CD4-positive, alpha-beta T cell (primary cell): ENCODE data around the gene KCND3. TPM values are rescaled to one million over a fixed set of nuclear protein-coding genes. Genes with fewer than 3 reads are reported as not detected.

ENCODE experiments used
- ATAC-seq: fragments of 200-7000 bp; cut with Tn5 transposase; one replicate; pipeline ENCODE4 v1.10.0; 2022; ENCODE audit warnings: mild to moderate bottlenecking; ENCODE audit not compliant: poor library complexity
- CTCF ChIA-PET: fragments of 350-600 bp; sonication (Branson Sonifier 250); formaldehyde crosslinking; loops from one replicate; lab custom pipeline; 2021; ENCODE audit warnings: antibody characterized with exemption, inconsistent platforms; lab: Charles Lee
- POLR2A ChIA-PET: fragments of 350-600 bp; sonication (Branson Sonifier 250); formaldehyde crosslinking; loops from one replicate; lab custom pipeline; 2021; ENCODE audit warnings: antibody characterized with exemption, inconsistent platforms; lab: Charles Lee
- DNase-seq, 14 experiments: peaks; one replicate each; pipeline ENCODE4 v3.0.0-alpha.2; 2013 to 2020; ENCODE audit warnings: mixed read lengths in 2 of 14
- H3K27ac ChIP-seq, 2 donors: one replicate each; pipeline versions ENCODE4 v1.5.1 to v1.7.0; 2013; ENCODE audit warnings: low read length in 2 of 2, low read depth in 1 of 2, mild to moderate bottlenecking in 1 of 2
- H3K27me3 ChIP-seq, 2 experiments: 1 replicate in 1 of 2; 2 replicates in 1 of 2; pipeline versions ENCODE4 v1.6.1 to v1.7.0; 2013; ENCODE audit warnings: low read length in 2 of 2, control low read depth in 1 of 2, mild to moderate bottlenecking in 1 of 2, moderate library complexity in 1 of 2; ENCODE audit not compliant: insufficient read depth in 2 of 2, control insufficient read depth in 1 of 2
- H3K36me3 ChIP-seq: one replicate; pipeline ENCODE4 v1.6.1; 2013; ENCODE audit warnings: low read length, control low read depth; ENCODE audit not compliant: insufficient read depth
- H3K4me1 ChIP-seq: one replicate; pipeline ENCODE4 v1.6.1; 2013; ENCODE audit warnings: low read length, control low read depth; ENCODE audit not compliant: insufficient read depth
- H3K4me3 ChIP-seq: one replicate; pipeline ENCODE4 v1.5.1; 2013; ENCODE audit warnings: mild to moderate bottlenecking, low read length, moderate library complexity
- H3K9me3 ChIP-seq, 2 experiments: 1 replicate in 1 of 2; 2 replicates in 1 of 2; pipeline versions ENCODE4 v1.6.1 to v1.7.0; 2013; ENCODE audit warnings: low read length in 2 of 2, mild to moderate bottlenecking in 2 of 2, control low read depth in 1 of 2, moderate library complexity in 1 of 2; ENCODE audit not compliant: control insufficient read depth in 1 of 2, insufficient read depth in 1 of 2
- H3K27ac Mint-ChIP-seq: one replicate; pipeline ENCODE4 v1.8.0; 2020; ENCODE audit warnings: mixed read lengths
- H3K27me3 Mint-ChIP-seq: one replicate; pipeline ENCODE4 v1.8.0; 2021; ENCODE audit warnings: mixed read lengths
- H3K36me3 Mint-ChIP-seq: one replicate; pipeline ENCODE4 v1.8.0; 2021; ENCODE audit warnings: low read depth, mixed read lengths
- H3K4me1 Mint-ChIP-seq: one replicate; pipeline ENCODE4 v1.8.0; 2021; ENCODE audit warnings: low read depth, mixed read lengths
- H3K4me3 Mint-ChIP-seq: one replicate; pipeline ENCODE4 v1.8.0; 2020; ENCODE audit warnings: mild to moderate bottlenecking, mixed read lengths
- H3K9me3 Mint-ChIP-seq: one replicate; pipeline ENCODE4 v1.8.0; 2020; ENCODE audit warnings: mixed read lengths
- intact Hi-C, 2 experiments: fragments of 100-400 bp; cut with DNase I in 1 of 2; cut with micrococcal nuclease in 1 of 2; formaldehyde crosslinking; loops; one replicate each; pipeline versions ENCODE4 v1.15.1 to v1.9.0; 2023 to 2025; cut with DNase I, micrococcal nuclease
- total RNA-seq, 174 experiments: library from RNA in 2 of 174; stranded (reverse) in 2 of 174; gene quantifications; one replicate each; pipeline ENCODE4 v1.2.3 and lab custom pipeline; 2021 to 2026
- TF ChIP-seq, protein P1 (sequence below): fragments of 200-600 bp; IDR thresholded peaks from one replicate; pipeline ENCODE4 v1.8.0; 2022; ENCODE audit warnings: antibody characterized with exemption, mild to moderate bottlenecking

Gene KCND3
- total RNA-seq, 2 experiments from 2014 or later: 0.05 TPM; not detected in 1

- TF ChIP-seq, protein P1, sequence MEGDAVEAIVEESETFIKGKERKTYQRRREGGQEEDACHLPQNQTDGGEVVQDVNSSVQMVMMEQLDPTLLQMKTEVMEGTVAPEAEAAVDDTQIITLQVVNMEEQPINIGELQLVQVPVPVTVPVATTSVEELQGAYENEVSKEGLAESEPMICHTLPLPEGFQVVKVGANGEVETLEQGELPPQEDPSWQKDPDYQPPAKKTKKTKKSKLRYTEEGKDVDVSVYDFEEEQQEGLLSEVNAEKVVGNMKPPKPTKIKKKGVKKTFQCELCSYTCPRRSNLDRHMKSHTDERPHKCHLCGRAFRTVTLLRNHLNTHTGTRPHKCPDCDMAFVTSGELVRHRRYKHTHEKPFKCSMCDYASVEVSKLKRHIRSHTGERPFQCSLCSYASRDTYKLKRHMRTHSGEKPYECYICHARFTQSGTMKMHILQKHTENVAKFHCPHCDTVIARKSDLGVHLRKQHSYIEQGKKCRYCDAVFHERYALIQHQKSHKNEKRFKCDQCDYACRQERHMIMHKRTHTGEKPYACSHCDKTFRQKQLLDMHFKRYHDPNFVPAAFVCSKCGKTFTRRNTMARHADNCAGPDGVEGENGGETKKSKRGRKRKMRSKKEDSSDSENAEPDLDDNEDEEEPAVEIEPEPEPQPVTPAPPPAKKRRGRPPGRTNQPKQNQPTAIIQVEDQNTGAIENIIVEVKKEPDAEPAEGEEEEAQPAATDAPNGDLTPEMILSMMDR: no peak
- ATAC-seq (no peak), DNase-seq (no peak)
- Mint-ChIP-seq H3K4me1 (no peaks in the 10 kb centered on the region), H3K9me3 (no peaks in the 10 kb centered on the region), H3K4me3 (no peak overlapping the region), H3K27me3 (peaks cover 70% of the 10 kb centered on the region), H3K36me3 (no peaks in the 10 kb centered on the region), H3K27ac (no peak overlapping the region)
- no peak overlapping the region for H3K4me3 ChIP-seq
- no peaks in the 10 kb centered on the region for H3K36me3 ChIP-seq
- ChIA-PET CTCF (no interaction called here), POLR2A (no interaction called here)
- H3K9me3 ChIP-seq: peaks cover 0 to 12% of the 10 kb centered on the region in 2 experiments
- H3K4me1 ChIP-seq: no peaks in the 10 kb centered on the region
- no peak overlapping the region for H3K27ac ChIP-seq
- intact Hi-C loops: no loop called here
- H3K27me3 ChIP-seq: peaks cover 23 to 30% of the 10 kb centered on the region in 2 experiments
Measured at GRCh38 chr1:111981090-111981489, 8.4 kb downstream of the KCND3 start.

DNA sequence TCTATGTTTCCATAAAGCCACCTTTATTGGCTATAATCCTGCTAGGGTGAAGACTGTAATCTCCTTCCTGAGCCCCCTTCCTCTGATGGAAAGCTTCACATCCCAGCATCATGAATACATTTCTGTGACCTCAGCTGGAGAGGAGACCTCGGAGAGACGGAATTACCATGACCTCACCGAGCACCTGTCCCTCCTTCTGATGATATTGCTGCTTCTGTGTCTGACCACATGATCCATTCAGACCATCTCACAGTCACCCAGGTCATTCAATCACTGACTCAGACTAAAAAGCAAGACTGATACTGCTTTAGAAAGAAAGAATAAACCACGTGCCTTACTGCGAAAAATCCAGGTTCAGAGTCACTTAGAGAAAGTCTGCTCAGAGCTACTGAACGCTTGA is 8.8 kb downstream of the KCND3 start:
- DNase-seq (no peak), ATAC-seq (no peak)
- Histone ChIP-seq H3K4me1 (no peaks in the 10 kb centered on the region), H3K4me3 (no peak overlapping the region), H3K27ac (no peak overlapping the region), H3K27me3 (peaks cover 23 to 32% of the 10 kb centered on the region in 2 experiments), H3K36me3 (no peaks in the 10 kb centered on the region), H3K9me3 (peaks cover 0 to 12% of the 10 kb centered on the region in 2 experiments)
- ChIA-PET POLR2A (no interaction called here), CTCF (no interaction called here)
- intact Hi-C loops: no loop called here
- H3K27ac Mint-ChIP-seq: no peak overlapping the region
- no peaks in the 10 kb centered on the region for H3K36me3 Mint-ChIP-seq
- peaks cover 70% of the 10 kb centered on the region for H3K27me3 Mint-ChIP-seq
- TF ChIP-seq, protein P1: no peak
- H3K4me1 Mint-ChIP-seq: no peaks in the 10 kb centered on the region
- H3K9me3 Mint-ChIP-seq: no peaks in the 10 kb centered on the region
- no peak overlapping the region for H3K4me3 Mint-ChIP-seq

DNA sequence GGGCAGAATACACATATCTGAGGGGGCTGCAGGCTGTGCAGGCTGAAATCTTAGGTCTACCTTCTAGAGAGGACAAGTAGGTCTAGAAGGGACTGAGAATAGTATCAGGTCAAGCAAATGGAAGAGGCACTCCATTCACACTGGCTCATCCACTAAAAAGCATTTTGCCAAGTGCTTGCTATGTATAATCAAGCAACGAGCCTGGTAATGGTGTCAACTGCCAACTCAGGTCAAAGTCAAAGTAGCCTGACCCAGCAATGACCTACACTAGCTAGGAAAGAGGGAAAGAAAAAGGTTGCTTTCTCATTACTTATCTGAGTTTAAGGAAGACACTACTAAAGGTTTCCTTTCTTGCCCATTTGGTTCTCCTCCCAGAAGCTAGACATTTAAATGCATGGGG is 10.8 kb downstream of the KCND3 start:
- Mint-ChIP-seq H3K4me3 (no peak overlapping the region), H3K9me3 (no peaks in the 10 kb centered on the region), H3K27me3 (peaks cover 71% of the 10 kb centered on the region), H3K4me1 (no peaks in the 10 kb centered on the region), H3K36me3 (no peaks in the 10 kb centered on the region), H3K27ac (no peak overlapping the region)
- Histone ChIP-seq H3K36me3 (no peaks in the 10 kb centered on the region), H3K27ac (no peak overlapping the region), H3K4me3 (no peak overlapping the region), H3K27me3 (peaks cover 24 to 41% of the 10 kb centered on the region in 2 experiments), H3K4me1 (no peaks in the 10 kb centered on the region), H3K9me3 (peaks cover 0 to 12% of the 10 kb centered on the region in 2 experiments)
- DNase-seq (no peak), ATAC-seq (no peak)
- ChIA-PET CTCF (no interaction called here), POLR2A (no interaction called here)
- TF ChIP-seq, protein P1: no peak
- intact Hi-C loops: no loop called here
